SK-N-SH (cell line): ENCODE results near the gene SELENOS.

Source experiments
- CHD2 ChIP-seq: fragments of 150-350 bp; IDR thresholded peaks from 2 replicates; pipeline ENCODE4 v1.6.1; 2018; ENCODE audit warnings: low read length; ENCODE audit not compliant: partially characterized antibody
- EZH2phosphoT487 ChIP-seq: fragments of 200-600 bp; sonication (generic); IDR thresholded peaks from 2 replicates; pipeline ENCODE4 v1.6.1; 2017; ENCODE audit warnings: low read depth, mixed run types, mild to moderate bottlenecking, antibody characterized with exemption, moderate library complexity, borderline replicate concordance
- MXI1 ChIP-seq: IDR thresholded peaks from 2 replicates; pipeline ENCODE4 v1.6.1; 2012; ENCODE audit warnings: mild to moderate bottlenecking, low read depth, low read length, improper control_type of control experiment
- RAD21 ChIP-seq: IDR thresholded peaks from 2 replicates; pipeline ENCODE4 v1.6.1; 2012; ENCODE audit warnings: mild to moderate bottlenecking, low read length
- TF ChIP-seq, protein P1 (sequence below): fragments of 200-600 bp; sonication (generic); IDR thresholded peaks from 2 replicates; pipeline ENCODE4 v1.6.1; 2017; ENCODE audit warnings: antibody characterized with exemption, mild to moderate bottlenecking, moderate library complexity
- TF ChIP-seq, protein P2 (sequence below): IDR thresholded peaks from 2 replicates; pipeline ENCODE4 v1.4.0; 2012; ENCODE audit warnings: low read depth, borderline replicate concordance

DNA sequence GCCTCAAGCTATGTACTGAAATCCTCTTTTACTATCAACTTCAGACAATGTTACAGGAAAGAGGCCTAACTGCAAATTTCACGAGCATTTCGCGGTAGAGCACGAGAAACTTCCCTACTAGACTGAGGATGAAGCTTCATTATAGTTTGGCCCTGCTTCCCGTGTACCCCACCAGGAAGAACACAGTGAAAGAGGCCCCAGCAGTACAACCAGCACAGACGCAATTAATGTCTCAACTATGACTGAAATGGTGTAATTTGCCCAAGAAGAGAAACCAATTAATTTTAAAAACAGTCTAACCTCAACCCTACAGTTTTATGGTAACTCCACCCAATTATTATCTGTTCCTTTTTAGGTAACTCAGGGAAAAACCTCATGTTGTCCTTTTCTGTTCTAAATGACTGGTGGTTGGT, 37.6 kb downstream of the SELENOS start:
- TF ChIP-seq RAD21 (no peak), CHD2 (no peak), MXI1 (no peak), EZH2phosphoT487 (no peak)
- TF ChIP-seq, protein P1, sequence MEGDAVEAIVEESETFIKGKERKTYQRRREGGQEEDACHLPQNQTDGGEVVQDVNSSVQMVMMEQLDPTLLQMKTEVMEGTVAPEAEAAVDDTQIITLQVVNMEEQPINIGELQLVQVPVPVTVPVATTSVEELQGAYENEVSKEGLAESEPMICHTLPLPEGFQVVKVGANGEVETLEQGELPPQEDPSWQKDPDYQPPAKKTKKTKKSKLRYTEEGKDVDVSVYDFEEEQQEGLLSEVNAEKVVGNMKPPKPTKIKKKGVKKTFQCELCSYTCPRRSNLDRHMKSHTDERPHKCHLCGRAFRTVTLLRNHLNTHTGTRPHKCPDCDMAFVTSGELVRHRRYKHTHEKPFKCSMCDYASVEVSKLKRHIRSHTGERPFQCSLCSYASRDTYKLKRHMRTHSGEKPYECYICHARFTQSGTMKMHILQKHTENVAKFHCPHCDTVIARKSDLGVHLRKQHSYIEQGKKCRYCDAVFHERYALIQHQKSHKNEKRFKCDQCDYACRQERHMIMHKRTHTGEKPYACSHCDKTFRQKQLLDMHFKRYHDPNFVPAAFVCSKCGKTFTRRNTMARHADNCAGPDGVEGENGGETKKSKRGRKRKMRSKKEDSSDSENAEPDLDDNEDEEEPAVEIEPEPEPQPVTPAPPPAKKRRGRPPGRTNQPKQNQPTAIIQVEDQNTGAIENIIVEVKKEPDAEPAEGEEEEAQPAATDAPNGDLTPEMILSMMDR = no peak
- TF ChIP-seq, protein P2, sequence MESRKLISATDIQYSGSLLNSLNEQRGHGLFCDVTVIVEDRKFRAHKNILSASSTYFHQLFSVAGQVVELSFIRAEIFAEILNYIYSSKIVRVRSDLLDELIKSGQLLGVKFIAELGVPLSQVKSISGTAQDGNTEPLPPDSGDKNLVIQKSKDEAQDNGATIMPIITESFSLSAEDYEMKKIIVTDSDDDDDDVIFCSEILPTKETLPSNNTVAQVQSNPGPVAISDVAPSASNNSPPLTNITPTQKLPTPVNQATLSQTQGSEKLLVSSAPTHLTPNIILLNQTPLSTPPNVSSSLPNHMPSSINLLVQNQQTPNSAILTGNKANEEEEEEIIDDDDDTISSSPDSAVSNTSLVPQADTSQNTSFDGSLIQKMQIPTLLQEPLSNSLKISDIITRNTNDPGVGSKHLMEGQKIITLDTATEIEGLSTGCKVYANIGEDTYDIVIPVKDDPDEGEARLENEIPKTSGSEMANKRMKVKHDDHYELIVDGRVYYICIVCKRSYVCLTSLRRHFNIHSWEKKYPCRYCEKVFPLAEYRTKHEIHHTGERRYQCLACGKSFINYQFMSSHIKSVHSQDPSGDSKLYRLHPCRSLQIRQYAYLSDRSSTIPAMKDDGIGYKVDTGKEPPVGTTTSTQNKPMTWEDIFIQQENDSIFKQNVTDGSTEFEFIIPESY = no peak
